ENCODE data around the gene CFD.
A peak's percentile ranks its signal among the peaks of the same experiment; 100 is the strongest.
"Not testable (repeated sequence)": the region's sequence is repeated elsewhere in the genome, so short reads cannot be mapped to it uniquely, and the experiment has no call there.

Gene CFD

DNA sequence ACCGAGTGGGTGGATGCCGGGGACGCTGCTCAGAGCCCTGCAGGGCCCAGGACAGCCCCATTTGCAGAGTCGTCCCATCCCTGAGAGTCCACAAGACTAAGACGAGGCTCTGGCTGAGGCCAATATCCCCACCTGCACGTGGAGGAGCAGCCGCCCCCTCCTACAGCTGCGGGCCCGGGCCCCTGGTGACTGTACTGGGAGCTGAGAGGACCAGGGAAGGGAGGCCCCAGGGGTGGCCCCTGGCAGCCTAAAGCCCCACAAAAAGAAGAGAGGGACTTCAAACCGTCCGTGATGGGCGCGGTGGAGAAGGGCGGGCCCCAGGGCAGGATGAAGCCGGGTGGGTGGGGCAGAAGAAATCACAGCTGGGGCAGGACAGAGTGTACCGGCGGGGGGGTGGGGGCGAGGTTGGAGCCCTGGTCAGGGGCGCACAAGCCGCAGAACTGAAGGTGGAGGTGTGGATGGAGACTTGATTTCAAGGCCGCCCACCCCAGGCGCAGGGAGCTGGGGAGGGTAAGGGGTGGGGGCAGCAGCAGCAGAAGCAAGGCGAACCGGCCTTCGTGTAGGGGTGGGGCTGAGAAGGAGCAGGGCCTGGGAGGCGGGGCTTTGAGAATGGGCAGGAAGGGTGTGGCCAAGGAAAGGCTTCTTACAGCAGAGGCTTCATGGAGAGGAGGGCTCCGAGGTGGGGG, 12.9 kb downstream of the CFD start:
- DNase-seq, result peak; percentile 87

DNA sequence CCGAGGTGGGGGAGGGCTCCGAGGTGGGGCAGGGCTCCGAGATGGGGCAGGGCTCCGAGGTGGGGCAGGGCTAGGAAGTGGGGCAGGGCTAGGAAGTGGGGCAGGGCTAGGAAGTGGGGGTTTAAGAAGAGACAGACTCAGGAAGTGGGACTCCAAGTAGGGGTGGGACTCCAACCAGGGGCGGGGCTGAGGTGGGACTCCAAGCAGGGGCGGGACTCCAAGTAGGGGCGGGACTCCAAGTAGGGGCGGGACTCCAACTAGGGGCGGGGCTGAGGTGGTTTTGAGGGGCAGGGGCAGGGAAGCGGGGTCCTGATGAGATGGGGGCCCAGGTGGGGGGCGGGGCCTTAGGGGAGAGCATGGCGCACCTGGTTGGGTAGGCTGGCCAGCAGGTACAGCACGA, 13.6 kb downstream of the CFD start:
- DNase-seq, result peak; percentile 77

DNA sequence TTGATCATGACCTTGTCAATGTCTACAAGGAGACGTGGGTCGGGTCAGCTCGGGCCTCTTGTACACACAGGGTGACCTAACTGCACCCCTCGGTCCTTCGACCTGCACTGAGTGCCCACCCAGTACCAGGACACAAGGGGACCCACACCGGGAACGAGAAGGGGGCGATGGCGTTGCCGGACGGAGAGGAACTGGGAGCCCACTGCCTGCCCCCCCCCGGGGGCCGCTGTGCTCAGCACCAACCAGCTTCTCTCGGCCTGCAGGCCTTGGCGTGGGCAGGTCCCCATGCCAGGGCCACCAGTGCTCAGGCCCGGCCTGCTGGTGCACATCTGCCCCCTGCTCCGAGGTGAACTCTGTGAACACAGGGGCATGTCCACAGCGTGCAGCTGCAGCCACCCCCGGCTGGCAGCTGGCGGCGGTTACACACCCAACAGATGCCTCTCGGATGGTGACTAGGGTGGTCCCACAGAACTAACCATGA, 14.1 kb downstream of the CFD start:
- DNase-seq, result no peak

DNA sequence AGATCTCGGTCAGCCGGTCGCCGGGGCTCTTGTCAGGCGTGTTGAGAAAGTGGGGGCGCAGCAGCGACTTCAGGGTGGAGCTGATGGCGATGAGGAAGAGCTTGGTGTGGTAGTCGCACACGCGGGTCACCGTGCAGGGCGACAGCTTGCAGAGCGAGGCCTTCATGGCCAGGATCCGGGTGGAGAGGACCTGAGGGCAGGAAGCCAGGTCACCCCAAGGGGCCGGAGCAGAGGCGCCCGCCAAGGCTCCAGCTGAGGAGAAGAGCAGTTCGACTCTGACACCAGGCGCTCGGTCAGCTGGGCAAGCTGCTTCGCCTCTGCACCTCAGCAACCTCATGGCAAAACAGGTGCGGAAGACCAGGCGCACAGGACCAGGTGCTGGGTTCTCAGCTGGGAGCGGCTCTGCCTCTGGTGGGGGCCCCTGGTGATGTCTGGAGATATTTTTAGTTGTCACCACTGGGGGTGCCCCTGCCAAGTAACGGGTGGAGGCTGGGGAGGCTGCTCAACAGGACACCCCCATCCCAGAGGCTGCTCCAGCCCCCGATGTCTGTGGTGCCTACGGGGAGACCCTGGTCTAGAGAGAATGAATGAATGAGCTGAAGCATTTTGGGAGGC, 15.9 kb downstream of the CFD start:
- DNase-seq, result no peak

DNA sequence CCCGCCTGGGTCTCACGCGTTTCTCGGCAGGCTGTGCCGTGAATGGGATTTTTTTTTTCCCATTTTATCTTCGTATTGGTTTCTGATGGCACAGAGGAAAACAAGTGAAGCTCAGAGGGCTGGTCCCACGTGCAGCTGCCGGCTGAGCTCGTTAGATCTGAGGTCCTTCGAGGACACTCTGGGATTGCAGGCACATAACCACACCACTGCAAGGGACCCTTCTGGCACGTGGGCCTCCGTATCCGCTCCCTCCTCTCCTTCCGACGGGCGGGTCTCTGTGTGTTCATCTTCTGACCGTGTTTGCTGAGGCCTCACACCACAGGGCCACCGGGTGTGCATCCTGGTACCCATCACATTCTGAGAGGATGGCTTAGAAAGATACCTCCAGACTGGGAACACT, 16.6 kb downstream of the CFD start:
- no peak for DNase-seq

DNA sequence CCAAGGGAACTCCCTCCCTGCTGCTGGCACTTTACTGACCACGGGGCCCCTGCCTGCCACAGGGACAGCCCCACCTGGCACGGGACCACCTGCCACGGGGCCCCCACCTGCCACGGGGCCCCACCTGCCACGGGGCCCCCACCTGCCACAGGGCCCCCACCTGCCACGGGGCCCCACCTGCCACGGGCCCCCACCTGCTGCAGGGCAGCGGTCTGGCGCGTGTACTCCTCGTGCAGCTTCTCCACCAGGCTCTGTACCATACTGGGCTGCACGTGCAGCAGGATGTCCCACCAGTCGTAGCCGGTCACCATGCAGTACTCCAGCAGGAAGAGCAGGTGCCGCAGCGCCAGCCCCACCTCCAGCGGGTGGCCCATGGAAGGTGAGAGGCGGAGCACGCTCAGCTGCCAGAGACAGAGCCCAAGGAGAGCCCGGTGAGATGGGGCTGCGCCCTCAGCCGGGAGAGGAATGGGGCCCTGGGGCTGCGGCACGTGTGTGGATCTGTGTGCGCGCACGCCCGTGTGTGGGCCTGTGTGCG, 17.4 kb downstream of the CFD start:
- DNase-seq, result no peak

DNA sequence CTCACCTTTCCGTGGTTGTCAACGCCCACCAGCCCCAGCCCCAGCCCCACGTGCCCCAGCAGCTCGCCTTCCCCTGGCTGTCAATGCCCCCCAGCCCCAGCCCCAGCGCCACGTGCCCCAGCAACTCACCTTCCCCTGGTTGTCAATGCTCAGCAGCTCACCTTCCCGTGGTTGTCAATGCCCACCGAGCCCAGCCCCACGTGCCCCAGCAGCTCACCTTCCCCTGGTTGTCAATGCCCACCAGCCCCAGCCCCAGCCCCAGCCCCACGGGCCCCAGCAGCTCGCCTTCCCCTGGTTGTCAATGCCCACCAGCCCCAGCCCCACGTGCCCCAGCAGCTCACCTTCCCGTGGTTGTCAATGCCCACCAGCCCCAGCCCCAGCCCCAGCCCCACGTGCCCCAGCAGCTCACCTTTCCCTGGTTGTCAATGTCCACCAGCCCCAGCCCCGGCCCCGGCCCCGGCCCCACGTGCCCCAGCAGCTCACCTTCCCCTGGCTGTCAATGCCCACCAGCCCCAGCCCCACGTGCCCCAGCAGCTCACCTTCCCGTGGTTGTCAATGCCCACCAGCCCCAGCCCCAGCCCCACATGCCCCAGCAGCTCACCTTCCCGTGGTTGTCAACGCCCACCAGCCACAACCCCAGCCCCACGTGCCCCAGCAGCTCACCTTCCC, 18.7 kb downstream of the CFD start:
- DNase-seq, result not testable (repeated sequence)

DNA sequence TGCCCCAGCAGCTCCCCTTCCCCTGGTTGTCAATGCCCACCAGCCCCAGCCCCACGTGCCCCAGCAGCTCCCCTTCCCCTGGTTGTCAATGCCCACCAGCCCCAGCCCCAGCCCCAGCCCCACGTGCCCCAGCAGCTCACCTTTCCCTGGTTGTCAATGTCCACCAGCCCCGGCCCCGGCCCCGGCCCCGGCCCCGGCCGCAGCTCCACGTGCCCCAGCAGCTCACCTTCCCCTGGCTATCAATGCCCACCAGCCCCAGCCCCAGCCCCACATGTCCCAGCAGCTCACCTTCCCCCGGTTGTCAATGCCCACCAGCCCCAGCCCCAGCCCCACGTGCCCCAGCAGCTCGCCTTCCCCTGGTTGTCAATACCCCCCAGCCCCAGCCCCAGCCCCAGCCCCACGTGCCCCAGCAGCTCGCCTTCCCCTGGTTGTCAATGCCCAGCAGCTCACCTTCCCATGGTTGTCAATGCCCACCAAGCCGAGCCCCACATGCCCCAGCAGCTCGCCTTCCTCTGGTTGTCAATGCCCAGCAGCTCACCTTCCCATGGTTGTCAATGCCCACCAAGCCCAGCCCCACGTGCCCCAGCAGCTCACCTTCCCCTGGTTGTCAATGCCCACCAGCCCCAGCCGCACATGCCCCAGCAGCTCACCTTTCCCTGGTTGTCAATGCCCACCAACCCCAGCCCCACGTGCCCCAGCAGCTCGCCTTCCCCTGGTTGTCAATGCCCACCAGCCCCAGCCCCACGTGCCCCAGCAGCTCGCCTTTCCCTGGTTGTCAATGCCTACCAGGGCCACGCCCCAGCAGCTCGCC, 19.5 kb downstream of the CFD start:
- DNase-seq, result not testable (repeated sequence)

DNA sequence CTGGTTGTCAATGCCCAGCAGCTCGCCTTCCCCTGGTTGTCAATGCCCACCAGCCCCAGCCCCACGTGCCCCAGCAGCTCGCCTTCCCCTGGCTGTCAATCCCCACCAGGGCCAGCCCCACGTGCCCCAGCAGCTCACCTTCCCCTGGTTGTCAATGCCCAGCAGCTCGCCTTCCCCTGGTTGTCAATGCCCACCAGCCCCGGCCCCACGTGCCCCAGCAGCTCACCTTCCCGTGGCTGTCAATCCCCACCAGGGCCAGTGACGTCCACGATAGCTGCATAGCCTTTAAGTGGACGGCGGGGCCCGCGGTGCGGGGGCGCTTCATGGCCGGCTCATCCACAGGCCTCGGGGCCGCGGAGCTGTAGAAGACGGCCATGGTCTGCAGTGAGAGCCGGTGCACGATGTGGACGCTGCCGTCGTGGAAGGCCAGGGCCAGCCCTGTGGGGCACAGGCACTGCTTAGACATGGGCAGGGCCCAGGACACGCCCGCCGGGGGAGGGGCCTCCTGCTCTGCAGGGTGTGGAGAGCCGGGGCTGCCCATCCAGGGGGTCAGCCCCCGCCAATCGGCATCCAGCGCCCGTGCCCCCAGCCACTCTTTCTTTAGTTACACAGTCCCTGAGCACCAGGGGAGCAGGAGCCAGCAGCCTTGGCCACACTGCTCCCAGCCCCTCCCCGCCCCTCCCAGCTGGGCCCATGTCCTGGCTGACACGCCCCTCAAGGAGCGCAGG, 20.4 kb downstream of the CFD start:
- no peak for DNase-seq

DNA sequence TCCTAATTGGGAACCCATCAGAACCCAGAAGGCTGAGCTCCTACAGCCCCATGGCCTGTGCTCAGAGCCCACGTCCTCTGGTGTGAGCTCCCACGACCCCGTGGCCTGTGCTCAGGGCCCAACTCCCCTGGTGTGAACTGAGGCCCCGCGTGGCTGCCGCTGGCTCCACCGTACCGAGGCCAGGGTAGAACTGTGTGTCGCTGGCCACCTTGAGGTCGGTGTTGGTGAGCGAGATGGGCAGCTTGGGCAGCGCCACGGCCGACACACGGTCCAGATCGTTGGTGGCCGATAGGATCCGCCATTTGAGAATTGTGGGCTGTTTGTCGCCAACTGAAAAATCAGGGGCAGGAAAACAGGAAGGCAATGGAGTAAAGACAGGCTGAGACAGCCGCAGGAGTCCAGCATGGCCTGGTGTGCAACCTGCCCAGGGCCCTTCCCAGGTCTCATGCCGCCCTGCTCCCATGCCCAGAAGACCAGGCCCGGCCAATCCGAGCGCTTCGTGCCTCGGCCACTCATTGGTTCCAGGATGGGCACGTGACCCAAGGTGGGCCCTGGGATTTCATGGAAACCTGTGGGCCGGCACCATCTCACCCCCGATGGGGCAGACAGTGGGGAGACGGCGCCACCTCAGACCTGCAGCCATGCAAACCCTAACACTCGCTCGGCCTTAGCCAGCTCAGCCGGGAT, 22.1 kb downstream of the CFD start:
- no peak for DNase-seq

DNA sequence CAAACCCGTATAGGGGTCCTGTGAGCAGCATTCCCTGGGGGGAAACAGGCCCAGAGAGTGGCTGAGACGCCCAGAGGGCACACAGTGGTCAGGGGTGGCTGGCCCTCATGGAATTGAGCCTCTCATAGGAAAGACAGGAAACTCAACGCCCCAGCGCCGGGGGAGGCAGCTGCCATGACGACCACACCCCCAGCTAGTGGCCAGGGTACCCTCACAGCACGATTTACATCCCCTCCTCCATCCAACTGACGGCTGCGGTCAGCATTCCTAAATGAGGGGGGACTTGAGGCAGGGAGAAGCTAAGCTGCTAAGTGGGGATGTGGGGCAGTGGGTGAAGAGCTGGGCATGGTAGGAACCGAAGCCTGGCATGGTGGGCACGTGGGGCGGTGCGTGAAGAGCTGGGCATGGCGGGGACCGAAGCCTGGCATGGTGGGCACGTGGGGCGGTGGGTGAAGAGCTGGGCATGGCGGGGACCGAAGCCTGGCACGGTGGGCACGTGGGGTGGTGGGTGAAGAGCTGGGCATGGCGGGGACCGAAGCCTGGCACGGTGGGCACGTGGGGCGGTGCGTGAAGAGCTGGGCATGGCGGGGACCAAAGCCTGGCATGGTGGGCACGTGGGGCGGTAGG, 23.5 kb downstream of the CFD start:
- no peak for DNase-seq

DNA sequence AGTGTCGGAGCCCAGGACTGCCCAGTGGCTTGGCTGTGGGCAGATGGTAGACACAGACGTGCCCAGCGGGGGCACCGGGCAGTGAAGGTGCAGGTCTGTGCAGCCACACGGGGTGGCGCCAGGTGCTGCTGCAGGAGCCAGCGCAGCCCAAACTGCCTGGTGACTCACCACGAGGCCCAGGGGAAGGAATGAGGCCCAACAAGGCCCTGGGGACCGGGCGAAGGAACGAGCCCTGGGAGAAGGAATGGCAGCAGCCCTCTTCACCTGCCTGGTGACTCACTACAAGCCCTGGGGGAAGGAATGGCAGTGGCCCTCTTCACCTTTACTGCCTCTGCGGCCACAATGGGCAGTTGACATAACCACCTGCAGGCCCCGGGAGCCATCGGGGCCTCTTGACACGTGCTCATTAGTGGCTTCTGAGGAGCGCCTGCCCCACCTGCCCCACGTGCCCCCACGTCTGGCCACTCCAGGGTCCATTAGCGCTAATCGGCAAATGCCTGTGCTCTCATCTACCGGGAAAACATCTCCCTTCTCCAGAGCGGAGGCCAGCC, 24.3 kb downstream of the CFD start:
- no peak for DNase-seq

DNA sequence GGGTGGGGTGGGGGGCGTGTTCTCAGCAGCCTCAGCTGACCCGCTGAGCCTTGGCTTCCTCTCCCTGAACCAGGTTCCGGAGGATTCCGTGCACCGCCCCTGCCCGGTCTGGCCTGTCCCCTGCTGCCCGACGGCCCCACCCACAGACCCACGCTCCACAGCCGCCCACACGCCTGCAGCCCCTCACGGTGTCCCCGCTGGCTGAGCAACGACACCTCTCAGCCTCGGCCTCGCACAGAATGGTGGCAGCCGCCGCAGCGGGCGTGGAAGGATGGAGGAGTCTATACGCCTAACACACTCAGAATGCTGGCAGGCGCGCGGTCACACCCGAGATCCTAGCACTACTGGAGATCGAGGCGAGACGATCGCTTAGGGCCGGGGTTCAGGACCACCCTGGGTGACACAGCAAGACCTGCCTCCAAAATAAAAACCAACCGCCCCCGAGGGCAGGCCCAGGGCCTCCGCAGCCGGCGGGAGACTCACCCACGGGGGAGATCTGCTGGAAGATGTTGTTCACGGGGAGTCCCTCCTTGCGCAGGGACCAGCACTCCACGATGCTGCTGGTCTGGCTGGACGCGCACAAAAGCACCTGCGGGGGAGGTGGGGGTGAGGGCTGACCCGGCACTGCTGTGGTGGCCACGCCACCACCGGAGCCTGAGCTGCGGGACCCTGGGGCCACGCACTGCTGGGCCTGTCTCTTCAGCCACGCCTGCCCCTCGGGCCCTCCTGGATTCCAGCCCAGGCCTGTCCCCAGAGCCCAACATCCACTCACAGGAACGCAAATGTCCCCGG, 25.2 kb downstream of the CFD start:
- no peak for DNase-seq

DNA sequence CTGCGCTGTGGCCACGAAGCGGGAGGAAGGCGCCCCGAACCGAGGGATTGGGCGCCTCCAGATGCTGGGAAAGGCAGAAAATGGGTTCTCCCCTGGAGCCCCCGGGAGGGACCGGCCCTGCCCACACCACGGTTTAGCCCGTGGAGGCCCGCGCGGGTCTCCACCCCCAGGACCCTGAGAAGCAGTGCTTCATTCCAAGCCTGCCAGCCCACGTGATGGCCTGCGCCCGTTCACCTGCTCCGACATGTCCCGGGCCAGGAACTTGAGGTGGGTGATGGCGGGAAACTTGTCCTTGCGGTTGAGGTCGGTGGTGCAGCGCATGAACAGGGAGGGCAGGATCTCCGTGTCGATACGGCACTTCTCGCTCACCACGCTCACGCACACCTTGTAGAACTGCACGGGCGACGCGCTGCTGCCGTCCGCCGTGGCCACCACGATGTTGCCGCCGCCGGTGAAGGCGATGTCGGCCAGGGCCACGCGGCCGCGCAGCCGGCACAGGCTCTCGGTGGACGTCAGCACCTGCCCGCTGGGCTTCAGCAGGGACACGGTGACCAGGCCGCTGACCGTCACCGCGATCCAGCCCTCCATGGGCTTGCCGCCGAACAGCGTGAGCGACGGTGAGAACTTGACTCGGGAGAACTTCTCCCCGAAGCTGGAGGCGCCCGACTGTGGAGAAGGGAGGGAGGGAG, 26.2 kb downstream of the CFD start:
- no peak for DNase-seq

DNA sequence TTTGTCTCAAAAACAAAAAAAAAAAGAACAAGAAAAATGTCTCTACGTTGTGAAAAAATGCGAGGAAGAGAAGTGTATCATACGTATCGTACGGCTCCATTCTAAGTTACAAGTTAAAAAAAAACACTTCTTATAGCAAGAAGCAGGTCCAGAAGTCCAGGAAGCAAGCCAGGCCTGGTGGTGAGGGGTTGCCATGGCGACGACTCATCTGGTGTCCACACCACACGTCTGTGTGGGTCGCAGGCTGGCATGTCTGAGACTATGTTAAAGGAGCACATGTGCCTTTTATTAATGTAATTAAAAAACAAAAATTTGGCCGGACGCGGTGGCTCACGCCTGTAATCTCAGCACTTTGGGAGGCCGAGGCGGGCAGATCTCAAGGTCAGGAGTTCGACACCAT, 27.6 kb downstream of the CFD start:
- DNase-seq, result no peak

DNA sequence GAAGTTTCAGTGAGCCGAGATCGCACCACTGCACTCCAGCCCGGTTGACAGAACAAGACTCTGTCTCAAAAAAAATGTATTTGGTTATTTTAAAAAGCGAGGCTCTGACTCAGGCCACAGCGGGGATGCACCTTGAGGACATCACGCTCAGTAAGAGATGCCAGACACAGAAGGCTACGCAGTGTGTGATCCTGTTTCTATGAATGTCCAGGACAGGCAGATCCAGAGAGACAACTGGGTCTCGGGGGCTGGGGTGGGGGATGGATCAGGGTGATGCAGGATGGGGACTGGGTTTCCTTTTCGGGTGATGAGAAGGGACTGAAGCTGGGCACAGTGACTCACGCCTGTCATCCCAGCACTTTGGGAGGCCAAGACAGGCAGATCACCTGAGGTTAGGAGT, 28.1 kb downstream of the CFD start:
- no peak for DNase-seq

DNA sequence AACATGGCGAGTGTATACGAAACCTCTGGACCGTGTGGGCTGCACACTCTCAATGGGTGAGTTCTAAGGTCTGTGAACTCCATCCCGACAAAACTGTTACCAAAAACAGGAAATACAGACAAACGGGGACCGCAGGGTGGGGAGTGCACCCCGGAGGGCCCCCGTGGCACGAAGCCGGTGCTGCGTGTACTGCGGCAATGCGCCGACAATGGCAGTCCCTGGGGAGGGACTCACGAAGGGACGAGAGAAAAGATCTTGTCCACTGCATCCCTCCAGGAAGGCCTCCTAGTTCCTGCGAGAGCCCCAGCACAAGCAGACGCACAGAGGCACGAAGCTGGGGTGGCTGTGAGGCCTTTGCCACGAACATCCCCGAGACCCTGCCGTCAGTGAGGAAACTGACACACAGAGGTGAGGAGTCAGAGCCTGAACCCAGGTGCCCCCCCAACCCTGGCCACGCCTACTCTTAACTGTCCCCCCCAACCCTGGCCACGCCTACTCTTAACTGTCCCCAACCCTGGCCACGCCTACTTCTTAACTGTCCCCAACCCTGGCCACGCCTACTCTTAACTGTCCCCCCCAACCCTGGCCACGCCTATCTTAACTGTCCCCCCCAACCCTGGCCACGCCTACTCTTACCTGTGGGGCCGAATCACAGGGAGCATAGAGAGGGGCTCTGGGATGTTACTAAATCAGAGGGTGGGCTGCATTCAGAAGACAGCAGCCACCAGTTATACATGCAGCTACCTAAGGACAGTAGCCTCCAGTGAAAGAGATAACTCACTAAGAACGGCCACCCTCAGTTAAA, 29.3 kb downstream of the CFD start:
- DNase-seq, result peak; percentile 79

DNA sequence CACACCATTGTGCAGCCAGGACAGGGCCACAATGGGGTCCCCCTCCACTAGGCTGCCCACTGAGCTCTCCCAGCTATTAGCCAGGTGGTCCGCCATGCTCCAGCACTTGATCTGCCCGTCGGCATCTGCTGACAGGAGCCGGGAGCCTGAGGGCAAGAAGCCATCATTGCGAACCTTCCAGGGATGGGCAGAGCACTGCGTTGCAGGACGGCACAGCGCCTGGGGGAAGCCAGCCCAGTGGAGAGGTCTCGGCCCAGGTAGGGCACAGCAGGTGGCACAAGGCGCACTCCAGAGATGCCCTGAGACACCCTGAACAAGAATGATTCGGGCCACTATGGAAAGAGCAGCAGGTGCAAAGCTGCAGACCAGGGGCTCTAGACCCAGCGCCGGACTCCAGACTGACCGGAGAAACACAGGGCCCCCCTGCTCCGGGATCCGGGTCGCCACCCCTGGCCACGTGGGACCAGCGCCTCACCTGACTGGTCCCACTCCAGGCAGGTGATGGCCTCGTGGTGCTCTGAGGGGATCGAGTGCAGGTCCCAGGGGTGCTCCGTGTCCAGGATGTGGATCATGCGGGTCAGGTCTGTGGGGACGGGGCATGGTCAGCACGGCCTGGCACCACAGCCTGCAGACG, 30.3 kb downstream of the CFD start:
- no peak for DNase-seq

All from activated CD8-positive, alpha-beta memory T cell treated with anti-CD3 and anti-CD28 coated beads, Interleukin-2, amount 50 U/mL, for 48 hours (primary cell).